ENCODE data around the gene SERPINA12.
"Not testable (repeated sequence)": the region's sequence is repeated elsewhere in the genome, so short reads cannot be mapped to it uniquely, and the experiment has no call there.

Gene SERPINA12

GRCh38 chr14:94536836-94537235, 27.6 kb upstream of the SERPINA12 start:
- no peak for DNase-seq

DNA sequence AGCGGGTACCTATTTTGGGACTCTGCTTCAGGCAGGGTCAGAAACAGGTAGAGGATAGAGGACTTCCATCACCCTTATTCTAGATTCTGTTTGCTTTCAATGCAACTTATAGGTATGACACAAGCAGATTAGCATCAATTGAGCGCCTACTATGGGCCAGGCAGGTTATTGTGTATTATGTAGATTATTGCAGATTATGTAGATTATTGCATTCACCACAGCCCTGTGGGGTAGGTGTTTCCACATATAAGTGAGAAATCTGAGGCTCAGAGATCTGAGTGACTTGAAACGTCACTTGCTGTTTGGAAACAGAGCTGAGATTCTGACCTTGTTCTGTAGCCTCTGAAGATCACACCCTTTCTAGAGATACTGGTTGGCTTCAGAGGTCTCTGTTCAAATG, 26.2 kb upstream of the SERPINA12 start:
- no peak for DNase-seq

DNA sequence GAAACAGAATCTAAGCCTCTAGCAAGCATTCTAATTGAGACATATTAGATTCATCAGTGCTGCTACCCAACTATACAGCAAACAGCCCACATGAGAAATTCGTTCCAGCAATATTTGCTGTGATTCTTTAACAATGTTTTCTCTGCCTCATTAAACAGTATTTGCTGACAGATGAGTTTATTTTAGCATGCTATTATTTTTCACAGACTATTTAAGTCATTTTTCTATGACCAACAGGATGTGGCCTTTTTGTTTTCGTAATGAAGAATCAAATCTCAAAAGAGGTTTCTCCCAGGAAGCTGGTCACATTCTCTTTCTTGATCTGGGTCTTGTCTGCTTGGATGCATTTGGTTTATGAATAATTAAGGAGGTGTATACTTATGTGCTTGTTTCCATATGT, 23.2 kb upstream of the SERPINA12 start:
- DNase-seq: no peak

DNA sequence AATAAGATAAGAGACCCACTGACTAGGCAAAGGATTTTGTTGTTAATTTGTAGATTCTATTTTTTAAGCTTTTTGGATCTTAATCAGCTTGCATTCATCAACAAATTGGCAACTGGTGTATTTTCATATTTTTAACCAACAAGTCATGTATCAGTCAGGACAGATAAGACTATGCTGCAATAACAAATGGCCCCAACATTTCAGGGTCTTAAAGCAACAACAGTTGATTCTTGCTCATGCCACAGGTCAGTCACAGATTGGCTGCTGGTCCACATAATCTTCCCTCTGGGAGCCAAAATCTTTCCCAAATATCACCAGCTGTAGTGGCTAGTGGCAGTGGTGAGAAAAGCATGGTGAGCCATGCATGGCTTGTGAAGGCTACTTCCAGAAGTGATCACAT, 21.9 kb upstream of the SERPINA12 start:
- DNase-seq: no peak

GRCh38 chr14:94524093-94524492, 14.8 kb upstream of the SERPINA12 start:
- no peak for DNase-seq

- DNase-seq: no peak
These were observed 14.0 kb upstream of the SERPINA12 start for GRCh38 chr14:94523265-94523664.

DNA sequence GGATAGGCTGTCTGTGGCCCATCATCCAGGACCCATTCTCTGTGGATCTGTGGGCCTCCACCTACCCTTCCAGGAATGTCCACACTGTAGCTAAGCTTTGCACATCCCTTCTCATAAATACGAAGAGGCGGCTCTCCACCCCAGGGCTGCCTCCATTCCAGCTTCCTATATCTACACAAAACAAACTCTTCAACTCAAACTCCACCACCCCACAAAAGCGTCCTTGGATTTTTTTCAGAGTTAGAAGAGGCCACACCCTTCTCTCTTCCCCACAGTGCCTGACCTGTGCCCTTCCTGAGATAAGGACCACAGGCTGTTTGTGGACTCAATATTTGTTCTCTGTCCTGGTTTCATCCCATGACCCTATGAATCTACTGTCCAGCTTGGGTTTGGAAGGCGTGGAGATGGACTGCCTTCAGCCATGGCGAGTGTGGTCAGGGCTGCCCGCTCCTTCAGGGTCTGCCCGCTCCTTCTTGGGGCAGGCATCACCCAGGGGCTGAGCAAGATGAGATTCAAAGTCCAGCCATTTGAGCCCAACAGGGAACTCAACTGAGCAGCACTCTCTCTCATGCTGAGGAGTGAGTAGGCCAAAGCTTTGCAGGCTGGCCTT, 13.0 kb upstream of the SERPINA12 start:
- no peak for DNase-seq

GRCh38 chr14:94521375-94522114, 12.3 kb upstream of the SERPINA12 start:
- DNase-seq: no peak

GRCh38 chr14:94517641-94518257, 8.5 kb upstream of the SERPINA12 start:
- no peak for DNase-seq

- DNase-seq: no peak
These were observed 8.0 kb upstream of the SERPINA12 start for GRCh38 chr14:94517248-94517640.

GRCh38 chr14:94515856-94516255, 6.6 kb upstream of the SERPINA12 start:
- no peak for DNase-seq

GRCh38 chr14:94515426-94515825, 6.2 kb upstream of the SERPINA12 start:
- DNase-seq: no peak

GRCh38 chr14:94514351-94514750, 5.1 kb upstream of the SERPINA12 start:
- no peak for DNase-seq

GRCh38 chr14:94510481-94510880, 1.2 kb upstream of the SERPINA12 start:
- not testable (repeated sequence) for DNase-seq

DNA sequence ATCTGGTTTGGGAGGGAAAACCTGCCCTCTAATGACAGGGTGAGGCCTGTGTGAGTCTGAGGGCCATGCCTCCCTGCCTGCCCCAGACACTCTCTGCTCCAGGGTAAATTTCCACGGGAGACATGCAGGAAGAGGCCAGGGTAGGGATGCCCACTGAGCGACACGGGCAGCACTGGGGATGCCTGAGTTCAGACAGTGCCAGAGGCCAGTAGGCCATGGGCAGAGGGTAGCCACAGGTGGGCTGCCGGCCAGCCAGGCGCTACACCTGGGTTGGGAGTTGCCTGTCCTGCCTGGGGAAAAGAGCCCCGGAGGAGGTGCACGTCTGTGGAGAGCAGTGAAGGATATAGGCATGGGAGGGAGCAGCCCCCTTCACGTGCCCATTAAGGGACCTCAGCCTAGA, 3.6 kb downstream of the SERPINA12 start:
- DNase-seq: no peak

DNA sequence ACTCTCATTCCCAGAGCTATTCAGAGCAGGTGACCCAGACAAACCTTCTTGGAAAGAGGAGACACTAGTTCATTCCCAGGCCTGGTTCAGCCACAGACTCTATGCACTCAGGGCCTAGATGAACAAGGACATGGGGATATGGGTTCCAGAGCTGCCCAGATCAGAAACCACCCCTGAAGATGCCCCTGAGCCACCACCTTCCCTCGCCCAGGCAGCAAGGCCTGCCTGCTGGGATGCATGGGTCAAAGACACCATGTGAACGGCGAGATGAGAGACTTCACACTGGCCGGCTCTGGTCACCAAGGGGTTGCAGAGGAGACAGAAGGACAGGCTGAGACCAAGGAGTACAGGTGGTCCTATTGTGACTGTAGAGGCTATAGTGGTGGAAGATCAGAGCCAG, 4.1 kb downstream of the SERPINA12 start:
- DNase-seq: no peak

GRCh38 chr14:94501588-94502516, 7.4 kb downstream of the SERPINA12 start:
- DNase-seq: no peak

DNA sequence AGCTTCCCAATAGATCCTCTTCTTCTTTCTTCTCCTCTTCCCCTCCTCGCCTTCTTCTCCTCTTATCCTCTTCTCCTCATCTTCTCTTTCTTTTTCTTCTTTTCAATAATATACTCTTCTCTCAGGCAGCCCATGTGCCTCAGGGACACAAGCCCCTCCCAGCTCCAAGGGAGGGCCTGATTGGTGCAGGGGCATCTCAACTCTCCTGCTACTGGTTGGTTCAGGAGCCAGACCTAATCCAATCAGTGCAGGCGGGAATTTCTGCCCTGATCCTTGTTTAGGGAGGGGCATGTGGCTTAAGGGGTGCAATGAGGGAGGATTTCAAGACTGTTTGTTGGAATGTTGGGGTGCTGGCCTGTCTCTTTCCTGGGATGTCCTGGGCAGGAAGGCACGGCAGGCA, 9.0 kb downstream of the SERPINA12 start:
- no peak for DNase-seq

GRCh38 chr14:94499673-94500072, 9.6 kb downstream of the SERPINA12 start:
- no peak for DNase-seq

GRCh38 chr14:94498215-94498614, 11.1 kb downstream of the SERPINA12 start:
- DNase-seq: no peak

GRCh38 chr14:94494085-94494484, 15.2 kb downstream of the SERPINA12 start:
- no peak for DNase-seq

DNA sequence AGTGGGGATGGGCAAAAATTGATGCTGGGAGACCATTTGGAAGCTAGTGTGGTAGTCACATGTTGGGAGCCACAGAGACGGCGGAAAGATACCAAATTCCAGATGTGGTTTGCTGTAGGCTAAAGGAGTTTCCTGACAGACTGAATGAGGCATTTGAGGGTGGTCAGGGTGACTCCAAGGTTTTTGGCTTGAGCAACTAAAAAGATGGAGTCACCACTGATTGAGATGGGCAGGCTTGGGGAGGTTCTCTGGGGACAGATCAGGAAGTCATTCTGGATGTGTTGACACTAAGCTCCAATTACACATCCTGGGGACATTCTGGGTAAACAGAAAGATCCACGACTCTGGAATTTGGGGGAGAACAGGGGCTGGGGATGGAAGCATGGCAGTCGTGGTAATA, 17.8 kb downstream of the SERPINA12 start:
- DNase-seq: no peak

- no peak for DNase-seq
These were observed 19.9 kb downstream of the SERPINA12 start for GRCh38 chr14:94489336-94489735.

Data from activated effector memory CD4-positive, alpha-beta T cell treated with Interleukin-2 at 50 U/mL for 16 hours (primary cell).